HepG2 (cell line): Measurements from ENCODE around the gene CARMIL1. TPM values are rescaled to one million over a fixed set of nuclear protein-coding genes. Genes with fewer than 3 reads are reported as not detected.

Source experiments
- ATAC-seq: fragments of 200-7000 bp; cut with Tn5 transposase; 3 replicates; pipeline ENCODE4 v1.9.1; 2020; ENCODE audit warnings: mild to moderate bottlenecking, moderate library complexity
- BruUV-seq: library from RNA; stranded (reverse); fragments of 400-500 nt; replicated peaks from 2 replicates; lab custom pipeline; 2021; lab: Mats Ljungman, UMichigan
- CTCF ChIA-PET: fragments of 300-600 bp; formaldehyde crosslinking; extraction: SDS; loops from one replicate; lab custom pipeline; 2021; ENCODE audit warnings: low total read pairs, inconsistent platforms, low intra/inter-chr PET ratio; lab: Yijun Ruan, JAX
- POLR2A ChIA-PET: fragments of 350-600 bp; sonication (Branson Sonifier 250); formaldehyde crosslinking; loops from one replicate; lab custom pipeline; 2020; ENCODE audit warnings: antibody characterized with exemption, inconsistent platforms; lab: Yijun Ruan, JAX
- DNase-seq: peaks from one replicate; pipeline ENCODE4 v3.0.0-alpha.2; 2015; ENCODE audit warnings: low spot score
- FAIRE-seq: peaks from 3 replicates; lab custom pipeline; 2011; peaks lifted over from hg19 to GRCh38; lab: Jason Lieb, UNC
- H2AFZ ChIP-seq: one replicate; pipeline ENCODE4 v1.6.1; 2011; ENCODE audit warnings: low read length, inconsistent platforms
- H3K27ac ChIP-seq: fragments of 300-600 bp; 3 replicates; pipeline ENCODE4 v1.8.0; 2011; ENCODE audit warnings: mixed run types, mild to moderate bottlenecking, mixed read lengths, low read length, inconsistent platforms; ENCODE audit not compliant: insufficient read depth; ENCODE audit errors: extremely low read length
- H3K27me3 ChIP-seq, 2 experiments: fragments of 200-600 bp in 1 of 2; 2 replicates in 1 of 2; 3 replicates in 1 of 2; pipeline versions ENCODE4 v1.6.0 to v1.8.0; 2011; ENCODE audit warnings: low read length in 2 of 2, mild to moderate bottlenecking in 2 of 2, moderate library complexity in 2 of 2, inconsistent platforms in 1 of 2; ENCODE audit not compliant: insufficient read depth in 2 of 2, control insufficient read depth in 1 of 2
- H3K36me3 ChIP-seq, 2 experiments: fragments of 200-600 bp in 1 of 2; replicated peaks in 1 of 2; 2 replicates in 1 of 2; 3 replicates in 1 of 2; pipeline versions ENCODE4 v1.5.1 to v1.8.0; 2011; ENCODE audit warnings: low read length in 2 of 2, inconsistent platforms in 1 of 2; ENCODE audit not compliant: insufficient read depth in 2 of 2, control insufficient read depth in 1 of 2
- H3K4me1 ChIP-seq: 2 replicates; pipeline ENCODE4 v1.5.1; 2012; ENCODE audit warnings: low read length, inconsistent platforms; ENCODE audit not compliant: insufficient read depth
- H3K4me2 ChIP-seq: 2 replicates; pipeline ENCODE4 v1.6.0; 2011; ENCODE audit warnings: low read depth, low read length, inconsistent platforms
- H3K4me3 ChIP-seq, 3 experiments: fragments of 200-600 bp in 1 of 3; sonication (generic), shearing (Covaris generic) in 1 of 3; replicated peaks in 1 of 3; 2 replicates each; pipeline ENCODE4 v1.5.1; 2011 to 2016; ENCODE audit warnings: low read length in 3 of 3, inconsistent platforms in 2 of 3, low read depth in 2 of 3, mild to moderate bottlenecking in 2 of 3, control low read depth in 1 of 3, mixed read lengths in 1 of 3; ENCODE audit not compliant: insufficient read depth in 1 of 3
- H3K79me2 ChIP-seq: one replicate; pipeline ENCODE4 v1.6.1; 2011; ENCODE audit warnings: low read length, inconsistent platforms; ENCODE audit not compliant: insufficient read depth
- H3K9ac ChIP-seq: 2 replicates; pipeline ENCODE4 v1.6.0; 2011; ENCODE audit warnings: mild to moderate bottlenecking, low read depth, low read length, inconsistent platforms; ENCODE audit not compliant: insufficient read depth
- H3K9me3 ChIP-seq: 2 replicates; pipeline ENCODE4 v1.5.1; 2012; ENCODE audit warnings: mild to moderate bottlenecking, low read length
- H4K20me1 ChIP-seq: 2 replicates; pipeline ENCODE4 v1.6.0; 2011; ENCODE audit warnings: inconsistent platforms, mild to moderate bottlenecking, low read length, moderate library complexity; ENCODE audit not compliant: insufficient read depth
- RCOR2 ChIP-seq: IDR thresholded peaks from 2 replicates; pipeline ENCODE4 v1.6.1; 2016; ENCODE audit warnings: missing biosample characterization, missing genetic modification reagents
- WGBS: methylation state at CpG from one replicate; pipeline ENCODE4 v1.1.6; 2017; ENCODE audit warnings: low lambda C conversion rate; 5-methylcytosine and 5-hydroxymethylcytosine counted together
- in situ Hi-C: cut with HindIII; loops from 2 replicates; pipeline ENCODE4 v1.10.0; 2017; ENCODE audit warnings: low pct_unique_long_range_greater_than_20kb; ENCODE audit not compliant: extremely low pct_ligation_motif_present
- intact Hi-C: fragments of 100-400 bp; cut with micrococcal nuclease; formaldehyde crosslinking; loops from one replicate; pipeline ENCODE4 v1.10.0; 2022; ENCODE audit not compliant: unreplicated experiment
- polyA plus RNA-seq, 8 experiments: library from polyadenylated mRNA; depleted of rRNA in 3 of 8; stranded (reverse) in 7 of 8; unstranded in 1 of 8; fragments of >200 nt; fragmentation: Illumina TruSeq in 4 of 8; extraction: Trizol in 4 of 8; gene quantifications; 2 replicates each; pipeline versions ENCODE4 v1.2.1 to v1.2.3, GENCODE V29; 2011 to 2016; ENCODE audit warnings: low read depth in 4 of 8, missing spikeins in 1 of 8, mixed read lengths in 1 of 8; ENCODE audit not compliant: insufficient read depth in 1 of 8
- total RNA-seq, 5 experiments: library from RNA; depleted of rRNA; stranded (reverse); fragments of >200 nt; fragmentation: Illumina TruSeq; extraction: Trizol; gene quantifications; 2 replicates each; pipeline ENCODE4 v1.2.3, GENCODE V29; 2016; ENCODE audit warnings: low read depth in 1 of 5
- TF ChIP-seq, protein P1 (sequence below): sonication (generic); formaldehyde crosslinking; IDR thresholded peaks from 2 replicates; pipeline ENCODE4 v1.5.0; 2020; ENCODE audit warnings: mild to moderate bottlenecking, low read depth, missing genetic modification reagents, borderline replicate concordance
- TF ChIP-seq, protein P2 (sequence below): sonication (generic); formaldehyde crosslinking; conservative IDR thresholded peaks from 2 replicates; pipeline ENCODE4 v1.8.0; 2022; ENCODE audit warnings: missing genetic modification reagents
- TF ChIP-seq, protein P3 (sequence below): sonication (generic); formaldehyde crosslinking; IDR thresholded peaks from 2 replicates; pipeline ENCODE4 v1.4.0; 2020; ENCODE audit warnings: mild to moderate bottlenecking, low read depth, missing genetic modification reagents

Gene CARMIL1
- total and polyA plus RNA-seq, 2 of the 13 experiments (the other 11 are each of a cell fraction or from before 2014, with no cell fraction given), result 1.8 to 2.6 TPM

DNA sequence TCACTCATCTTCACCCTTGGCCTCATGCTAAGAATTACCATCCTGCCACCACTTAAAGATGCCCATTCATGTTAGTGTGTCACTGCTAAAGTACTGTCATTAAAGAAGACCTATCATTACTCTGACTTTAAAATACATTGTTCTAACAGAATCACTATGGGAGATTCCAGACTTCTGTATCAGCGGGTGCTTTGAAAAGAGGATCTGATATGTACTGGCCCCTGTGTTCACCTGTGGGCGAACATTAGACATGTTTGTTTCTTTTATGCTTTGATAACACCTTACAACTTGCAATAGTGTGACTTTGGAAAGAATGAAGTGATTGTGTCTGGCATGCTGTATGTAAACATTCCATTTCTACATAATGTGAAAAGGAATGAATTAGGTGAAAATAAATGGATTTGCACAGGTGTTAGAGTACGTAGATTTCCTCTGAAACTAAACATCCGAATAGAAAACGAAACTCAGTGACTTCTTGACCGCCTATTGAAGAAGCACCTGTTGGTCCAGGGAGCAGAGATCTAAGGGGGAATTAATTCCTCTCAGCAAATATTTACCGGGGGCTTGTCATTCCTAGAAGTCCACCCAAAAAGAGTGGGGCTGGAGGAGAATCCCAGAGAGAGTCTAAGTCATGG lies 132.3 kb downstream of the CARMIL1 start:
- ChIA-PET POLR2A (no interaction called here), CTCF (no interaction called here)
- FAIRE-seq, result no peak
- H3K36me3 ChIP-seq, result no peaks in the 10 kb centered on the region
- H3K4me1 ChIP-seq, result no peaks in the 10 kb centered on the region
- TF ChIP-seq RCOR2 (CRISPR knock-in tag), result no peak
- TF ChIP-seq, protein P1, sequence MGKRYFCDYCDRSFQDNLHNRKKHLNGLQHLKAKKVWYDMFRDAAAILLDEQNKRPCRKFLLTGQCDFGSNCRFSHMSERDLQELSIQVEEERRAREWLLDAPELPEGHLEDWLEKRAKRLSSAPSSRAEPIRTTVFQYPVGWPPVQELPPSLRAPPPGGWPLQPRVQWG (CRISPR knock-in tag), result no peak
- intact Hi-C loops (no loop called here), in situ Hi-C loops (no loop called here)
- no peak overlapping the region for H3K4me2 ChIP-seq
- DNase-seq, result no peak
- no peaks in the 10 kb centered on the region for H3K79me2 ChIP-seq
- 28% methylated on average over 7 of the region's 7 CpGs for WGBS
- no peaks in the 10 kb centered on the region for H4K20me1 ChIP-seq
- H3K4me3 ChIP-seq, result no peak overlapping the region
- no TSS peak for BruUV-seq
- H3K27me3 ChIP-seq, result no peaks in the 10 kb centered on the region
- no peak overlapping the region for H2AFZ ChIP-seq
- H3K9ac ChIP-seq, result no peak overlapping the region
- ATAC-seq, result no peak
- no peaks in the 10 kb centered on the region for H3K9me3 ChIP-seq
- no peak overlapping the region for H3K27ac ChIP-seq

DNA sequence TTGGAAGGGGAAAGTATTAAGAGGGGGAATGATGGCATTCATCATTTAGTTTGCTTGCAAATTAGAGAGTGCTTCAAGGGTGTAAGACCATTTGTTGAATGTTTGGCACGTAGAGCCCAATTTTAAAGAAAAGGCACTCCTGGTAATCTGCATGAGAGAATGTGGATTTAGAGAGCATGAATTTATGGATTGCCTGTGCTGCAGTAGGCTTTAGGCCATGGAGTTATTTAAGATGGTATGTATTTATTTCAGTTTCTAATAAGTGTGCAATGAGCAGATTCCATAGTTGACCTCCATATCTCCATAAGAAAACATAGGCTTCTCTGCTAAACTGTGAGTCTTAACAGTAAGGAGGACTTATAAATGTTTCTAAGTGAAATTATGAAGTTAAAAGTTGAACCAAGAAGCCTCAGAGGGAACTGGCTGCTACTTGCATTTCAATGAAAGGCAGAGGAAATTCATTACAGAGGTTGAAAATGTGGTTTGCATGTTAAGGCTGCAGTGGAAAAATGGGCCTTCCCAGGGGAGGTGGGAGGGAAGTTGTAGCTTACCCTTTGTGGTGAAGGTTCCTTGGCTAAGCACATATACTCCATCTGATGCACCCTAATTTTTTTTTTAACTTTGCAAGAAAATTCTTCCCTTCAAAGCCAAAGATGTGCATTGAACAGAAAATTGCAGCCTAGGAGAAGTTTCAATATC lies 134.2 kb downstream of the CARMIL1 start:
- ATAC-seq, result no peak
- H3K4me1 ChIP-seq, result no peaks in the 10 kb centered on the region
- BruUV-seq, result no TSS peak
- no peak overlapping the region for H3K4me2 ChIP-seq
- H3K27me3 ChIP-seq, result no peaks in the 10 kb centered on the region
- WGBS, result 50% methylated on average over 1 of the region's 1 CpG
- H3K79me2 ChIP-seq, result no peaks in the 10 kb centered on the region
- POLR2A ChIA-PET, result no interaction called here
- no peak for FAIRE-seq
- H3K9me3 ChIP-seq, result no peaks in the 10 kb centered on the region
- H2AFZ ChIP-seq, result no peak overlapping the region
- H3K27ac ChIP-seq, result no peak overlapping the region
- H3K36me3 ChIP-seq, result no peaks in the 10 kb centered on the region
- no peaks in the 10 kb centered on the region for H4K20me1 ChIP-seq
- H3K9ac ChIP-seq, result no peak overlapping the region
- in situ Hi-C loops, result no loop called here
- no peak for DNase-seq
- intact Hi-C loops, result no loop called here
- TF ChIP-seq, protein P2, sequence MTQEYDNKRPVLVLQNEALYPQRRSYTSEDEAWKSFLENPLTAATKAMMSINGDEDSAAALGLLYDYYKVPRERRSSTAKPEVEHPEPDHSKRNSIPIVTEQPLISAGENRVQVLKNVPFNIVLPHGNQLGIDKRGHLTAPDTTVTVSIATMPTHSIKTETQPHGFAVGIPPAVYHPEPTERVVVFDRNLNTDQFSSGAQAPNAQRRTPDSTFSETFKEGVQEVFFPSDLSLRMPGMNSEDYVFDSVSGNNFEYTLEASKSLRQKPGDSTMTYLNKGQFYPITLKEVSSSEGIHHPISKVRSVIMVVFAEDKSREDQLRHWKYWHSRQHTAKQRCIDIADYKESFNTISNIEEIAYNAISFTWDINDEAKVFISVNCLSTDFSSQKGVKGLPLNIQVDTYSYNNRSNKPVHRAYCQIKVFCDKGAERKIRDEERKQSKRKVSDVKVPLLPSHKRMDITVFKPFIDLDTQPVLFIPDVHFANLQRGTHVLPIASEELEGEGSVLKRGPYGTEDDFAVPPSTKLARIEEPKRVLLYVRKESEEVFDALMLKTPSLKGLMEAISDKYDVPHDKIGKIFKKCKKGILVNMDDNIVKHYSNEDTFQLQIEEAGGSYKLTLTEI (CRISPR knock-in tag), result no peak
- TF ChIP-seq, protein P3, sequence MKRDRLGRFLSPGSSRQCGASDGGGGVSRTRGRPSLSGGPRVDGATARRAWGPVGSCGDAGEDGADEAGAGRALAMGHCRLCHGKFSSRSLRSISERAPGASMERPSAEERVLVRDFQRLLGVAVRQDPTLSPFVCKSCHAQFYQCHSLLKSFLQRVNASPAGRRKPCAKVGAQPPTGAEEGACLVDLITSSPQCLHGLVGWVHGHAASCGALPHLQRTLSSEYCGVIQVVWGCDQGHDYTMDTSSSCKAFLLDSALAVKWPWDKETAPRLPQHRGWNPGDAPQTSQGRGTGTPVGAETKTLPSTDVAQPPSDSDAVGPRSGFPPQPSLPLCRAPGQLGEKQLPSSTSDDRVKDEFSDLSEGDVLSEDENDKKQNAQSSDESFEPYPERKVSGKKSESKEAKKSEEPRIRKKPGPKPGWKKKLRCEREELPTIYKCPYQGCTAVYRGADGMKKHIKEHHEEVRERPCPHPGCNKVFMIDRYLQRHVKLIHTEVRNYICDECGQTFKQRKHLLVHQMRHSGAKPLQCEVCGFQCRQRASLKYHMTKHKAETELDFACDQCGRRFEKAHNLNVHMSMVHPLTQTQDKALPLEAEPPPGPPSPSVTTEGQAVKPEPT (CRISPR knock-in tag), result no peak
- TF ChIP-seq, all 625 proteins: peak for 0
- H3K4me3 ChIP-seq, result no peak overlapping the region
- CTCF ChIA-PET, result no interaction called here
